ENCODE measurements around the gene RAMP1. TPM values are rescaled to one million over a fixed set of nuclear protein-coding genes. Genes with fewer than 3 reads are reported as not detected.
"Not testable (repeated sequence)": the region's sequence is repeated elsewhere in the genome, so short reads cannot be mapped to it uniquely, and the experiment has no call there.

Gene RAMP1
- polyA plus RNA-seq, 1 donor from 2014 or later, result 25.5 TPM

GRCh38 chr2:237841051-237841450 is 18.4 kb upstream of the RAMP1 start:
- H3K27ac ChIP-seq (ENCODE audit: low read length), result no peak overlapping the region
- no peaks in the 10 kb centered on the region for H3K9me3 ChIP-seq (ENCODE audit: low read length)
- no peak overlapping the region for H3K4me3 ChIP-seq (ENCODE audit: low read length)
- no peak overlapping the region for H2AFZ ChIP-seq (ENCODE audit: low read depth, low read length)
- H3K9me2 ChIP-seq (ENCODE audit: insufficient read depth, low read length), result no peaks in the 10 kb centered on the region
- no peaks in the 10 kb centered on the region for H4K20me1 ChIP-seq (ENCODE audit: insufficient read depth)
- no peaks in the 10 kb centered on the region for H3K36me3 ChIP-seq (ENCODE audit: insufficient read depth, low read length)
- H3K79me2 ChIP-seq (replicated peaks; ENCODE audit: insufficient read depth, low read length), result no peaks in the 10 kb centered on the region
- H3F3A ChIP-seq (ENCODE audit: insufficient read depth, low read length, poor library complexity, severe bottlenecking), result no peaks in the 10 kb centered on the region
- no peak overlapping the region for H3K4me2 ChIP-seq (ENCODE audit: low read length)
- no peaks in the 10 kb centered on the region for H3K27me3 ChIP-seq (ENCODE audit: insufficient read depth, low read depth, low read length)
- H3K9ac ChIP-seq (ENCODE audit: low read length), result no peak overlapping the region
- TF ChIP-seq MXI1 (conservative IDR thresholded peaks at IDR 0.05; ENCODE audit: poor library complexity, severe bottlenecking) (no peak), POLR2AphosphoS5 (IDR thresholded peaks at IDR 0.05) (no peak), TAF1 (IDR thresholded peaks at IDR 0.05; ENCODE audit: low read depth) (no peak), EP300 (conservative IDR thresholded peaks at IDR 0.05; ENCODE audit: poor library complexity, severe bottlenecking) (no peak), CTCF (IDR thresholded peaks at IDR 0.05; ENCODE audit: poor library complexity, severe bottlenecking) (no peak), RAD21 (conservative IDR thresholded peaks at IDR 0.05) (no peak), SMC3 (conservative IDR thresholded peaks at IDR 0.05; ENCODE audit: poor library complexity) (no peak)
- TF ChIP-seq, protein P1, sequence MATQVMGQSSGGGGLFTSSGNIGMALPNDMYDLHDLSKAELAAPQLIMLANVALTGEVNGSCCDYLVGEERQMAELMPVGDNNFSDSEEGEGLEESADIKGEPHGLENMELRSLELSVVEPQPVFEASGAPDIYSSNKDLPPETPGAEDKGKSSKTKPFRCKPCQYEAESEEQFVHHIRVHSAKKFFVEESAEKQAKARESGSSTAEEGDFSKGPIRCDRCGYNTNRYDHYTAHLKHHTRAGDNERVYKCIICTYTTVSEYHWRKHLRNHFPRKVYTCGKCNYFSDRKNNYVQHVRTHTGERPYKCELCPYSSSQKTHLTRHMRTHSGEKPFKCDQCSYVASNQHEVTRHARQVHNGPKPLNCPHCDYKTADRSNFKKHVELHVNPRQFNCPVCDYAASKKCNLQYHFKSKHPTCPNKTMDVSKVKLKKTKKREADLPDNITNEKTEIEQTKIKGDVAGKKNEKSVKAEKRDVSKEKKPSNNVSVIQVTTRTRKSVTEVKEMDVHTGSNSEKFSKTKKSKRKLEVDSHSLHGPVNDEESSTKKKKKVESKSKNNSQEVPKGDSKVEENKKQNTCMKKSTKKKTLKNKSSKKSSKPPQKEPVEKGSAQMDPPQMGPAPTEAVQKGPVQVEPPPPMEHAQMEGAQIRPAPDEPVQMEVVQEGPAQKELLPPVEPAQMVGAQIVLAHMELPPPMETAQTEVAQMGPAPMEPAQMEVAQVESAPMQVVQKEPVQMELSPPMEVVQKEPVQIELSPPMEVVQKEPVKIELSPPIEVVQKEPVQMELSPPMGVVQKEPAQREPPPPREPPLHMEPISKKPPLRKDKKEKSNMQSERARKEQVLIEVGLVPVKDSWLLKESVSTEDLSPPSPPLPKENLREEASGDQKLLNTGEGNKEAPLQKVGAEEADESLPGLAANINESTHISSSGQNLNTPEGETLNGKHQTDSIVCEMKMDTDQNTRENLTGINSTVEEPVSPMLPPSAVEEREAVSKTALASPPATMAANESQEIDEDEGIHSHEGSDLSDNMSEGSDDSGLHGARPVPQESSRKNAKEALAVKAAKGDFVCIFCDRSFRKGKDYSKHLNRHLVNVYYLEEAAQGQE (IDR thresholded peaks at IDR 0.05; ENCODE audit: borderline replicate concordance), result no peak

GRCh38 chr2:237848940-237849339 is 10.5 kb upstream of the RAMP1 start:
- H3K36me3 ChIP-seq (ENCODE audit: insufficient read depth, low read length); H3K9ac ChIP-seq (ENCODE audit: low read length); H4K20me1 ChIP-seq (ENCODE audit: insufficient read depth); H2AFZ ChIP-seq (ENCODE audit: low read depth, low read length); H3K27me3 ChIP-seq (ENCODE audit: insufficient read depth, low read depth, low read length); H3K9me2 ChIP-seq (ENCODE audit: insufficient read depth, low read length); H3K27ac ChIP-seq (ENCODE audit: low read length); H3K79me2 ChIP-seq (replicated peaks; ENCODE audit: insufficient read depth, low read length); H3K4me2 ChIP-seq (ENCODE audit: low read length); H3K4me3 ChIP-seq (ENCODE audit: low read length); H3F3A ChIP-seq (ENCODE audit: insufficient read depth, low read length, poor library complexity, severe bottlenecking); H3K9me3 ChIP-seq (ENCODE audit: low read length): not testable (repeated sequence)

DNA sequence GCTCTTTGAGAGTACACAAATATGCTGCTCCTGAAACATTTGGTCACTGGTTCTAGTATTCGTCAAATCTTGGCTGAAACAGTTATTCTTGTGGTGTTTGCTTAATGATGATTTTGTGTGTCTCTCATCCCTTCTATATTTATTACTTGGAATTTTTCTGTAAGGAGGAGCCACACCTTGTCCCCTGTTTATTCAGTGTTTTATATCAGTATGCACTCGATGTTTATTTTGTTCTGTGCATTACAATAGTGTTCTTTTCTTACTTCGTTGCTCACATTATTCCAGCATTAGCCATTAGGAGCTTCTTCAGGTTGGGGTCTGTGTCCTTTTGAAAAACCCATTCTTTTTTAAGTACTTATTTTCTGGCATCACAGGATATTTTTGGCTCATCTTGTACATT is 5.1 kb upstream of the RAMP1 start:
- Histone ChIP-seq H4K20me1 (ENCODE audit: insufficient read depth) (no peaks in the 10 kb centered on the region), H2AFZ (ENCODE audit: low read depth, low read length) (no peak overlapping the region), H3K9me3 (ENCODE audit: low read length) (no peaks in the 10 kb centered on the region), H3K9me2 (ENCODE audit: insufficient read depth, low read length) (no peaks in the 10 kb centered on the region), H3K27me3 (ENCODE audit: insufficient read depth, low read depth, low read length) (peaks cover 9% of the 10 kb centered on the region), H3K4me3 (ENCODE audit: low read length) (no peak overlapping the region), H3K4me2 (ENCODE audit: low read length) (no peak overlapping the region), H3F3A (ENCODE audit: insufficient read depth, low read length, poor library complexity, severe bottlenecking) (no peaks in the 10 kb centered on the region), H3K27ac (ENCODE audit: low read length) (no peak overlapping the region), H3K36me3 (ENCODE audit: insufficient read depth, low read length) (no peaks in the 10 kb centered on the region), H3K79me2 (replicated peaks; ENCODE audit: insufficient read depth, low read length) (no peaks in the 10 kb centered on the region), H3K9ac (ENCODE audit: low read length) (no peak overlapping the region)
- TF ChIP-seq, protein P1 (IDR thresholded peaks at IDR 0.05; ENCODE audit: borderline replicate concordance), result no peak
- TF ChIP-seq CTCF (IDR thresholded peaks at IDR 0.05; ENCODE audit: poor library complexity, severe bottlenecking), result no peak
- TF ChIP-seq MXI1 (conservative IDR thresholded peaks at IDR 0.05; ENCODE audit: poor library complexity, severe bottlenecking), result no peak
- no peak for TF ChIP-seq RAD21 (conservative IDR thresholded peaks at IDR 0.05)
- TF ChIP-seq EP300 (conservative IDR thresholded peaks at IDR 0.05; ENCODE audit: poor library complexity, severe bottlenecking), result no peak
- no peak for TF ChIP-seq EZH2 (IDR thresholded peaks at IDR 0.05; ENCODE audit: borderline replicate concordance, insufficient read depth, low read length, poor library complexity, severe bottlenecking)
- TF ChIP-seq POLR2AphosphoS5 (IDR thresholded peaks at IDR 0.05), result no peak
- TF ChIP-seq TAF1 (IDR thresholded peaks at IDR 0.05; ENCODE audit: low read depth), result no peak
- TF ChIP-seq SMC3 (conservative IDR thresholded peaks at IDR 0.05; ENCODE audit: poor library complexity), result no peak
